Ectodermal cell (in vitro differentiated cells): ENCODE data around the gene RGMA.

Experiments used
- H3K27ac ChIP-seq: 2 replicates; pipeline ENCODE4 v1.7.0; 2013; ENCODE audit warnings: mild to moderate bottlenecking, low read depth, low read length; ENCODE audit not compliant: insufficient read depth, poor library complexity, severe bottlenecking
- H3K27me3 ChIP-seq: 2 replicates; pipeline ENCODE4 v1.7.0; 2013; ENCODE audit warnings: mild to moderate bottlenecking, low read length; ENCODE audit not compliant: insufficient read depth, control insufficient read depth, poor library complexity, severe bottlenecking
- H3K36me3 ChIP-seq: one replicate; pipeline ENCODE4 v1.7.0; 2013; ENCODE audit warnings: low read length; ENCODE audit not compliant: control insufficient read depth, insufficient read depth
- H3K4me1 ChIP-seq: one replicate; pipeline ENCODE4 v1.7.0; 2013; ENCODE audit warnings: low read length; ENCODE audit not compliant: control insufficient read depth, insufficient read depth
- H3K4me3 ChIP-seq: 2 replicates; pipeline ENCODE4 v1.7.0; 2013; ENCODE audit warnings: low read depth, low read length, control low read depth; ENCODE audit not compliant: insufficient read depth
- H3K9me3 ChIP-seq: 2 replicates; pipeline ENCODE4 v1.7.0; 2013; ENCODE audit warnings: mild to moderate bottlenecking, low read length, moderate library complexity; ENCODE audit not compliant: control insufficient read depth
- WGBS, 2 experiments: methylation state at CpG; one replicate each; pipeline ENCODE4 v1.1.7; 2013; ENCODE audit warnings: missing lambda C conversion rate in 2 of 2; 5-methylcytosine and 5-hydroxymethylcytosine counted together

The RGMA gene

DNA sequence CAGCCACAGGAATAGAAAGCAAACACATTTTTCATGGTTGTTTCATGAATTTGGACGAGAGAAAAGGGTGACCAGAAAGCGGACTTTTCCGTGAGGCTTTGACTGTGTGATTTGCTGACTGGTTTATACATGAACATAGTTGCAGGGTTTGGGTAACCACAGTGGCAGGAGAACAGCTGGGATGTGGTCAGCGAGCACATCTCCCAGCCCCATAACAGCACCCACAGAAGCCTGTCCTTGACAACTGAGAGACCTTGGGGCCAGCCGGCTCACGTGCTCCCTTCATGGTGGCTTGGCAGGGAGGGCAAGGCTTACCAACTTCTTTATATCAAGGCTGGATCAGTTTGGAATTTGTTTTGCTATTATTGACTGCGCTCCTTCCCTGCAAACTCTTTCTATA lies 13.2 kb upstream of the RGMA start:
- no peaks in the 10 kb centered on the region for H3K9me3 ChIP-seq
- H3K36me3 ChIP-seq: no peaks in the 10 kb centered on the region
- 93 to 96% methylated on average over 7 of the region's 7 CpGs for WGBS, 2 experiments
- H3K27ac ChIP-seq: no peak overlapping the region
- no peak overlapping the region for H3K4me3 ChIP-seq
- H3K4me1 ChIP-seq: peaks cover 11% of the 10 kb centered on the region
- H3K27me3 ChIP-seq: no peaks in the 10 kb centered on the region

DNA sequence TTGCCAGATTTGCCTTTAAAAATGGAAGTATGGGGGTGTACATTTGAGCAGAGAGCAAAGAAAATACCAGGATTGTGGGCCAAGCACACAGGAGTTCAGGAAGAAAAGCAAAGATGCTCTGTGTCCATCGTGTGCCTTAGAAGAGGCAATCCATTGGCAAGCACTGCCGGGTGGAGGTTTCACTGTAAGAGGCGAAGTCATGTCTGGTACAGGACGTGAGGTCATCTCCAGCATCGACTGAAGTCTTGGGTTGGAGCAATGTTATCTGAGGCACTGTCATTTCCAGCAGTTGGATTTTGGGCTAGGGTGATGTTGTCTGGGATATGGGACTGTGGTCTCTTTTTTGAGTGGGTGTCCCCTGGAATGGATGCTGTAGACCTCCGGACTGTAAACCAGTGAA lies 4.8 kb upstream of the RGMA start:
- Histone ChIP-seq H3K9me3 (no peaks in the 10 kb centered on the region), H3K4me3 (no peak overlapping the region), H3K4me1 (peaks cover 5% of the 10 kb centered on the region), H3K27ac (no peak overlapping the region), H3K27me3 (peaks cover 18% of the 10 kb centered on the region), H3K36me3 (no peaks in the 10 kb centered on the region)
- WGBS, 2 experiments: 92 to 95% methylated on average over 6 of the region's 6 CpGs

DNA sequence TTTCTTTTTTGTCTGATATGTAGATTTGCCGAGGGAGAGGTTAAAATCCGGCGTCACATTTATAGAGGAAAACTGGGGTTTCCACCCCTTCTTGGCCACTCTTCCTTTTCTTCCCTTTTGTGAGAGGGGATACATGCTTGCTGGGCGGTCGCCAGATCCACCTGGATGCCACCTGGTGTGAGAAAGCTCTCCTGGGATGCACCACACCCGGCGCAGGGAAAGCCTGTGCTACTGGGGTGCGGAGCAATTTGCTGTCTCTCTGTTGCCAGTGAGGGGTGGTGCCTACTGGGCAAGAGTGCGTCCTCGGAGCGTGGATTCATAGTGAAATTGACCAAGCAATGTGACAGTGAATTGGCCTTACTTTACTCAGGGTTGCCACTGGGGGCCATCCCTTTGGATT lies 2.5 kb upstream of the RGMA start:
- WGBS, 2 experiments: 75 to 80% methylated on average over 11 of the region's 11 CpGs
- Histone ChIP-seq H3K4me1 (peaks cover 5% of the 10 kb centered on the region), H3K27me3 (peaks cover 18% of the 10 kb centered on the region), H3K36me3 (no peaks in the 10 kb centered on the region), H3K9me3 (no peaks in the 10 kb centered on the region), H3K4me3 (no peak overlapping the region), H3K27ac (no peak overlapping the region)

DNA sequence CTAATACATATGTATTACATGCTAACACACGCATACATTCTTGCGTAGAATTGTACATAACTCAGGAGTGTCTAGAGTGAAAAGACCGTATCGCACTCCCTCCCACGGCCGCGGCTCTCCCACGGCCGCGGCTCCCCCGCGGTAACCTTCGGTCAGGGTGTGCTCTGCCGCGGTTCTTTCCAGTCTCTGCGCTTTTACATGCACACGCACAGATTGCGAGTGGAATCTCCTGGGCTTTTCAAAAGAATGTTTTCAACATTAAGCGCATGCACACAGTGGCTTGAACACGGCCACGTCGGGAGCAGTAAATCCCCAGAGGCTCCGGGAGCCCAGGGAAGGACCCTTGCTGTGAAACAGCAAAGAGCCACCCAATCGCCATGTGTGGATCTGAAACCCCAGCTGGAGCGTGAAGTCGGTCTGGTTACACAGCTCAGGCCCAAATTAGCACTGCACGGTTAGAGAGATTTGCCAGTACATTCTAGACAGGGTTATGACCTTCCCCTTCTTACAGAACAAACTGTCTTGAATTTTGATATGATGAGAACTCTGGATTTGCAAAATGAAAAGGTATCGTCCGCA lies 805 bp upstream of the RGMA start:
- Histone ChIP-seq H3K9me3 (no peaks in the 10 kb centered on the region), H3K27me3 (peaks cover 18% of the 10 kb centered on the region), H3K36me3 (peaks cover 5% of the 10 kb centered on the region), H3K27ac (no peak overlapping the region), H3K4me1 (peaks cover 12% of the 10 kb centered on the region), H3K4me3 (peak overlapping the region; percentile 70)
- 9 to 10% methylated on average over 29 of the region's 29 CpGs for WGBS, 2 experiments

DNA sequence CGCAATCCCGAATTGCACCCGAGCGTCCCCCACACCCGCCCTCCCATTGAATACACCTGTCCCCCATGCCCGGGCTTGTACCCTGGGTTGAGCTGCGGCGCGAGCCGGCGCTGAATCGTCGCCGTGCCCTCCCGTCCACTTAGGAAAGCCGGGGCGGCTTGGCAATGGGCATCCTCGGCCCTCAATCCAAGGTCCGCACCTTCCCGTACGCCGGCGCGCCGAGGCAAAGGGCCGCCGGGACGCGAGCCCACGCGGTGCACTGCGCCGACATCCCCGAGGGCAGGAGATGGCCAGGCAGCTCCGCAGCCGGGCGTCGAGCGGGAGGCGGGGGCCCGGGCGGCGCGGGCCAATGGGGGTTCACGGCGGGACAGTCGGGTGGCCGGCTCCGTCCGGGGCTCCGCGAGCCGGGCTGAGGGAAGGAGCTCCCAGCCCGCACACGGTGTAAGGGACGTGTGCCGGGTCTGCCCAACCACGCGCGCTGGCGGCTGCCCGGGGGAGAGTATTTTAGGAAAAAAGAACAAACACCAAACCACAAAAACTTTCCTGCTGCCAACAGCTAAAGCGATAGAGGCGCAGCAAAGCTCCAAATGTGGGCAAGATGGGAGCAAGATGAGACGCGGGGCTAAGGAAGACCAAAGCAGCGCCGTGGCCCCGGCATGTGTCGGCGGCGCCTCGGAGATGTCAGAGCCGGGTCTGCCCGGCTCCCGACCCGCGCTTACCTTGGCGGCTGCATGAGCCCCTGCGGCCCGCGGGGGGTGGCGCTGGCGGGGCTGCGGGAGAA lies 621 bp downstream of the RGMA start:
- H3K9me3 ChIP-seq: no peaks in the 10 kb centered on the region
- WGBS, 2 experiments: 0% methylated on average over 85 of the region's 85 CpGs
- peaks cover 15% of the 10 kb centered on the region for H3K4me1 ChIP-seq
- peaks cover 8% of the 10 kb centered on the region for H3K36me3 ChIP-seq
- H3K4me3 ChIP-seq: peak overlapping the region; percentile 70
- peak overlapping the region; percentile 44 for H3K27ac ChIP-seq
- H3K27me3 ChIP-seq: peaks cover 18% of the 10 kb centered on the region

DNA sequence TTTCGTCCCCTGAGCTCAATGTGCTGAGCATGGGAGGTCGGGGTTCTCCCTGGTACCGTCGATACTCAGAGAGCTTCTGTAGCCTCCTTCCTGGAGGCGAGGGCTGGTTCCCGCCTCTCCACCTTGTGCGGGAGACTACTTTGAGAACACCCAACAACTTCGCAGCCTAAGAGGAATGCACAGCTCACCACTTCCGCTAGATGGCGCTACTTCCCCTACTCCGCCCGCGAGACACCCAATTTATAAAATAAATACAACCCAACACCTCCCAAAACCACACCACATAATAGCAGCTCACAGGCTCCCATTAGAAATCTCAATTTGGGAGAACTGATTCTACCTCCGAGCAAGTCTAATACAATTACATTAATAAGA lies 1.2 kb downstream of the RGMA start:
- 0 to 1% methylated on average over 14 of the region's 14 CpGs for WGBS, 2 experiments
- Histone ChIP-seq H3K9me3 (no peaks in the 10 kb centered on the region), H3K4me3 (peak overlapping the region; percentile 70), H3K27ac (no peak overlapping the region), H3K27me3 (peaks cover 18% of the 10 kb centered on the region), H3K36me3 (peaks cover 8% of the 10 kb centered on the region), H3K4me1 (peaks cover 19% of the 10 kb centered on the region)

DNA sequence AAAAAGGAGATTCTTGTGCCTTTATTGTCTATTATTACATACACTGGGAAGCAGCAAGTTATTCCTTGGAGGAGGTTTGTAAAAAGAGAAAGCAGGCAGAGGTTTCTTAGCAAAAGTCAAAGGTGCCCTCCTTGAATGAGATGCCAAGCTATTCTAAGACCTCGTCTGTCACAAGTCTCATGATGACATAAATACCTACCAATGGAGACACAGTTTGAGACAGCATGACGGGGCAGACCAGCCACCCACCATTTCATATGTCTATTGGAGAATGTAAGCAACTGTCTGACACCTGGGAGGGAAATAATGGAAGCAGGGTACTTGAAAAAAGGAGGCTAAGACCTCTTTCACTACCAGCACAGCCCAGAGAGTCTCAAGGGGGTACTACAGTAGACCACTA lies 2.2 kb downstream of the RGMA start:
- peaks cover 28% of the 10 kb centered on the region for H3K4me1 ChIP-seq

DNA sequence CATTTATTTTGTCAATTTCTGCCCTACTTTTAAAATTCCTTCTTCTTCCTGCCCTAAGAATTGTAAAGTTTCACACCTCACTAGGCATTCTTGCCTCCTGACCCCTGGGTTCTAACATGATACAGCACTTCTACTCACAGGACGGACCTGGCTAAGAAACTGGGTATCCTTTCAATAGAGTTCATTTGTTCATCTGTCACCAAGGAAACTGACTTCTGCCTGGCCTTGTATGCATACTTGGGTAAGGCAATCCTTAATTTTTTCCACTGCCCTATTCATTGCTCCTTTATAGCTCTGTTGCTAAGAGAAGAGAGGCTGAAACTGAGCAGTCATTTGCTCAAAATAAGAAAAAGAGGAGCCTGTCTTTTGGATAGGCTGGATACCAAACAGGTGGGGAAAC lies 3.3 kb downstream of the RGMA start:
- WGBS, 2 experiments: 37 to 52% methylated on average over 1 of the region's 1 CpG
- peak overlapping the region; percentile 70 for H3K4me3 ChIP-seq

More for the DNA sequence above, 2.2 kb downstream of the RGMA start:
- H3K4me3 ChIP-seq: peak overlapping the region; percentile 70
- peaks cover 8% of the 10 kb centered on the region for H3K36me3 ChIP-seq
- WGBS, 2 experiments: 42 to 67% methylated on average over 2 of the region's 2 CpGs
- no peaks in the 10 kb centered on the region for H3K9me3 ChIP-seq
- no peak overlapping the region for H3K27ac ChIP-seq
- H3K27me3 ChIP-seq: peaks cover 18% of the 10 kb centered on the region

DNA sequence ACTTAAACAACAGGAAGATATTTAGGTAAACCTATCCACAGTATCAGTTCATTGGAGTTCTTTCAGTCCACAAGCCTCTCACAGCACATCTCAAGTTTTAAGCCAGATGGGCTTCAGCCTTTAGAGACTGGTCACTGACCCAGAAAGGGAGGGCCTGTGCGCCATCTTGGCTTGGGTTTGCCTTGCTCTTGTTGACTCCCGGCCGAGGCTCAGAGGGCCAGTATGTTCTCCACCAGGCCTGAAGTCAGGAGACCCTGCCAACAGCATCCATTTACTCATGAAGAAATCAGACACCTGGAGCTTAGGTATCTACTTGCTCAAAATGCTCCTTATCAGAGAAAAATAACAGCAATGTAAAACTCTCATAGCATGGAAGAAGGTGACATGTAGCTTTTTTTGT lies 6.2 kb downstream of the RGMA start:
- Histone ChIP-seq H3K27ac (no peak overlapping the region), H3K4me1 (peaks cover 60% of the 10 kb centered on the region), H3K4me3 (no peak overlapping the region), H3K9me3 (no peaks in the 10 kb centered on the region), H3K36me3 (peaks cover 8% of the 10 kb centered on the region), H3K27me3 (no peaks in the 10 kb centered on the region)
- WGBS, 2 experiments: 90 to 92% methylated on average over 3 of the region's 3 CpGs

More for the DNA sequence above, 3.3 kb downstream of the RGMA start:
- H3K36me3 ChIP-seq: peaks cover 8% of the 10 kb centered on the region
- no peak overlapping the region for H3K27ac ChIP-seq
- peaks cover 13% of the 10 kb centered on the region for H3K27me3 ChIP-seq
- peaks cover 37% of the 10 kb centered on the region for H3K4me1 ChIP-seq
- no peaks in the 10 kb centered on the region for H3K9me3 ChIP-seq

DNA sequence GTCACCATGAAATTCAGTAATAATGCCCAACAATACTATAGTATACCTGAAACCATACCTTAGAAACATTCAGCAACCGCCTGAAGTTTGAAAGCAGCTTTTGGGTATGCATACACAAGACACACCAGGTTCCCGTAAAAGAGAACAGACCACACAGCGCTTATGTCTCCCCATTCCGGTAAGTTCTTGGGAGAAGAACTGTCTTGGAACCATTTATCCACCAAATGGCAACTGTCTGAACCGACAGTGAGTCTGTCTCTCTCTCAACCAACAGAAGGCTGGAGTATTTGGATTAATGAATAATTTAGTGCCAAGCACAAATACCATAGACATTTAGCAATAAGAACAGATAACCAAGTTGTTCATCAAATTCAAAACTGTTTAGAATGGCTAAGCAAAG lies 7.6 kb downstream of the RGMA start:
- Histone ChIP-seq H3K9me3 (no peaks in the 10 kb centered on the region), H3K27ac (no peak overlapping the region), H3K27me3 (no peaks in the 10 kb centered on the region), H3K4me1 (peaks cover 71% of the 10 kb centered on the region), H3K36me3 (peaks cover 8% of the 10 kb centered on the region), H3K4me3 (no peak overlapping the region)
- 93 to 96% methylated on average over 5 of the region's 5 CpGs for WGBS, 2 experiments
